NCI-H1694 (cell line): ENCODE results near the gene TEX19.
"Not testable (repeated sequence)": the region's sequence is repeated elsewhere in the genome, so short reads cannot be mapped to it uniquely, and the experiment has no call there.

Source experiments
- DNase-seq: peaks from one replicate; lab custom pipeline; 2025; lab: John Stamatoyannopoulos, UW

Gene TEX19

DNA sequence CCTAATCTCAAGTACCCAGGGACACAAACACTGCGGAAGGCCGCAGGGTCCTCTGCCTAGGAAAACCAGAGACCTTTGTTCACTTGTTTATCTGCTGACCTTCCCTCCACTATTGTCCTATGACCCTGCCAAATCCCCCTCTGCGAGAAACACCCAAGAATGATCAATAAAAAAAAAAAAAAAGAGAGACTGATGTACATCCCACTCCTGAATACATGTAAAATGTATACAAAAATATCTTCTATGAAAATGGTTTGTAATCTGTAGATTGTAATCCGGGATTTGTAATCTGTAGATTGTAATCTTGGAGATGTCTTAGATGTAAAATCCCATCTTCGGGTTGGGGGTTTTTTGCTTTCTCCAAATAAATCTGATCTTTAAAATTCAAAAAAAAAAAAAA lies 18.2 kb downstream of the TEX19 start:
- DNase-seq: not testable (repeated sequence)

DNA sequence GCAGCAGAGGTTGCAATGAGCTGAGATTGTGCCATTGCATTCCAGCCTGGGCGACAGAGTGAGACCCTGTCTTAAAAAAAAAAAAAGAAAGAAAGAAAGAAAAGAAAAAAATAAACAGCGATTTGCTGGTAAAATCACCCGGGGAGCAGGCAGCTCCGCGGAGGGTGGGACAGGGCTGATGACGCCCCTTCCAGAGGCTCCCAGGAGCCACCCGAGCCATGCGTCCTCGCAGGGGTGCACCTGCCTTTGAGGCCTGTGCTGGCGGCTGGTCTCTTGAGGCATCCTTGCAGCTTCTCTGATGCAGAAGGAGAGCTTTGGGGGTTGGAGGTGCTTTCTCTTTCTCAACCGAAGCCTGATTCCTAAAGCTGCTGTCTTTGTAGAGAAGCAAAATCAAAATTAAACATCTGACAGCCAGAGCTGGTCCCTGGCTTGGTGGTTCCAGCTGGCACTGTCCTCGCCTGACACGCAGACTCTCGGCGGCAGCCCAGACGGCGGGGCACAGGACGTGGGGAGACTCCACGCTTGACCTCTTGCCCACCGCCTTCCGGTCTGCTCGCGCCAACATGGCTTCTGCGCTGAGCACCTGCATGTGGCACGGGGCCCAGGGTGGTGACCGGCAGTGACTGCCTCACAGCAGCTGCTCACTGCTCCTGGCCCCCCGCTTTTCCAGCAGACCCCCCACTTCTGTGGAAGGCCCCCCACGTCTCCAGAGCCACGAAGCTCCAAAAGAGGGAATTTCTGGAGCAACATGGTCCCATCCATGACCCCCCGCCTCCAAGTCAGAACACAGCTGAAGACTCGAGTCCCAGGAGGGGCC lies 19.1 kb downstream of the TEX19 start:
- no peak for DNase-seq

DNA sequence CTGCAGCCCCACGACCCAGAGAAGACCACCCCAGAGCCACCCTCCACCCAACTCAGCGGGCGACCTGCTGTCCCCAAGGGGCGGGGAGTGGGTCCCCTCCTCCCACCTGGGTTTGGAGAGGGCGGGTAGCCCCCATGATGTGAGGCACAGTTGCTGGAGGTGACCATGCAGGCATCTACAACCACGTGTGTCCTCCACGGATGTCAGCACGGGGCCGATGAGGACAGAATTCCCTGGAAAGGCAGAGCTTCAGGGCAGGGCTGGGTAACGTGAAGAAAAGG lies 19.6 kb downstream of the TEX19 start:
- DNase-seq: no peak

DNA sequence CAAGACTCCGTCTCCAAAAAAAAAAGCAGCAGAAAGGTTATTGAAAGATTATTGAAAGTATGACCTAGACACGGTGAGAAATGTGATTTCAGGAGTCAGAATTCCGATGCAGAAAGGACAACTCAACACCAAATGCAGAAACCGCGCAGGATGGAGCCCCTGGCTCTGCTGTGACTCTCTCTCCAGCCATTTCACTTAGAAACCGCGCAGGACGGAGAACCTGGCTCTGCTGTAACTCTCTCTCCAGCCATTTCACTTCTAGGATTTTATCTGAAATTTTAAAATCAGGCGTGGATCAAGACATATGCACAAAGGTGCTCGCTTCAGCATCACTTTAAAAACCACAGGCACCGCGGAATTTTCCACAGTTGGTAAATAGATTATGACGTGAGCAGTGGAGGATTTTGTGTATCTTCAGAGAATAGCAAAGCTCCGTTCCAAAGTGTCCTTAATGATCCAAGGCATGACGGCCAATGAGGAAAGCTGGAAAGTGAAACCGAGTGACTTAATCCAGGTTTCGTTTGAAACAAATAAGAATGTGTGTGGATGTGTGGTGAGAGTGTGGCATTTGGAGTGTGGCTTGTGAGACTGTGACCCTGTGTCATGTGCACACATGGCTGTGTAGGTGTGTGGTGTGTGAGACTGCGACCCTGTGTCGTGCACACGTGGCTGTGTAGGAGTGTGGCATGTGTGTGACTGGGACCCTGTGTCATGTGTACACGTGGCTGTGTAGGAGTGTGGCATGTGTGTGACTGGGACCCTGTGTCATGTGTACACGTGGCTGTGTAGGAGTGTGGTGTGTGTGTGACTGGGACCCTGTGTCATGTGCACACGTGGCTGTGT lies 22.0 kb downstream of the TEX19 start:
- no peak for DNase-seq

DNA sequence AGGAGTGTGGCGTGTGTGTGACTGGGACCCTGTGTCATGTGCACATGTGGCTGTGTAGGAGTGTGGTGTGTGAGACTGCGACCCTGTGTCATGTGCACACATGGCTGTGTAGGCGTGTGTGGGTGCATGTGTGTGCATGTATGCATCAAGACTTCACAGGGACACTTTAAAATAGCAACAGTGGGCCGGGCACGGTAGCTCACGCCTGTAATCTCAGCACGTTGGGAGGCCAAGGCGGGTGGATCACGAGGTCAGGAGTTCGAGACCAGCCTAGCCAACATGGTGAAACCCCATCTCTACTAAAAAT lies 22.6 kb downstream of the TEX19 start:
- not testable (repeated sequence) for DNase-seq

DNA sequence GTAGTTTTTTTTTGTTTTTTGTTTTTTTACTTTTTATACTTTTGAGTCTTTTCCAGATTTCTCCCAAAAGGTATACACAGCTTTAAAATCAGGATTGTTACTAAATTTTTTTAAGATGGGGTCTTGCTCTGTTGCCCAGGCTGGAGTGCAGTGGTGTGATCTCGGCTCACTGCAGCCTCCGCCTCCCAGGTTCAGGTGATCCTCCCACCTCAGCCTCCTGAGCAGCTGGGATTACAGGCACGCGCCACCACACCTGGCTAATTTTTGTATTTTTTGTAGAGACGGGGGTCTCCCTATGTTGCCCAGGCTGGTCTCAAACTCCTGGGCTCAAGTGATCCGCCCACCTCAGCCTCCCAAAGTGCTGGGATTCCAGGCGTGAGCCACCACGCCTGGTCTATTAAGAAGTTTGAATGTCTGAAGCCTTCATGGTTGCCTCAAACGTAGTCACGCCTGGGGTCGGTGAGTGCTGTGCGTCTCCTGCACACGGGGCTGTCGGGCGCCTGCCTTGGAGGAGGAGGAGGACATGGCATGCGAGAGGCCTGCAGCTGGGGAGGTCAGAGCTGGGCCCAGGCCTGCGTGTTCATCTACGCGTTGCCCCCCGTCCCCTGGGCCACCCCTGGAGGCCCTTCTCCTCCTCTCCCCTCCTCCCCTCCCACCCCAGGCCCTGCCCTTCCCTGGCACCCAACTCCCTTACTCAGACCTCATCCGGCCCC lies 23.3 kb downstream of the TEX19 start:
- DNase-seq: not testable (repeated sequence)

DNA sequence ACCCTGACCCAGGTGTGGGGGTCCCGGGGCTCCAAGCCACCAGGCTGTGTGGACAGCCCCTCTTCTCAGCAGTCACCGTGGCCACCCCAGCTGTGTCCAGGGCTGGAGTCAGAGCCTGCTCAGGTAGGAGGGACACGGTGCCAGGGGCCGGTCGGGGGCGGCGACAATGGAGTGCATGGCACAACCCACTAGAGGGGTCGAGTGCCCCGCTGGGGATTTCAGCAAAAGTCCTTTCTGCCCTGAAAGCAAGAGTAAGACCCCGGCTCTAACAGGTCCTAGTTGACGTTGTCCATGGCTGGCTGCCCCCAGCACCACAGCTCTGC lies 23.8 kb downstream of the TEX19 start:
- DNase-seq: no peak

DNA sequence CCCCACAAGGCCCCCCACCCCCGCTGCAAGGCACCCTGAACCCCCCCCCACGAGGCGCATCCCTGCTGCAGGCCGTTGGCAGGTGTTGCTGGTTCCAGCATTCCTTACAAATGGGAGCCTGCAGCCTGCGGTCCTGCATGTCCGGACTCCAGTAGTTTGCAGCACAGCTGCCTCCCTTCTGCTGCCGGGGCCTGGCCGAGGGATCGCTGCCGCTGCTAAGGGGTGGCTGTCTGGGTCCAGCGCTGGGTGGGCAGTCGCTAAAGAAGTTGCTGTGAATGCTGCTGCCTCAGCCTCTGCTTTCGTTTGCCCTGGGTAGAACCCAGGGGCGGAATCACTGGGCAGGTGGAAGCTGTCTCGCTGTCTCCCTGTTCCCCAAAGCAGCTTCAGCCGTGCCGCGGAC lies 24.4 kb downstream of the TEX19 start:
- DNase-seq: no peak

DNA sequence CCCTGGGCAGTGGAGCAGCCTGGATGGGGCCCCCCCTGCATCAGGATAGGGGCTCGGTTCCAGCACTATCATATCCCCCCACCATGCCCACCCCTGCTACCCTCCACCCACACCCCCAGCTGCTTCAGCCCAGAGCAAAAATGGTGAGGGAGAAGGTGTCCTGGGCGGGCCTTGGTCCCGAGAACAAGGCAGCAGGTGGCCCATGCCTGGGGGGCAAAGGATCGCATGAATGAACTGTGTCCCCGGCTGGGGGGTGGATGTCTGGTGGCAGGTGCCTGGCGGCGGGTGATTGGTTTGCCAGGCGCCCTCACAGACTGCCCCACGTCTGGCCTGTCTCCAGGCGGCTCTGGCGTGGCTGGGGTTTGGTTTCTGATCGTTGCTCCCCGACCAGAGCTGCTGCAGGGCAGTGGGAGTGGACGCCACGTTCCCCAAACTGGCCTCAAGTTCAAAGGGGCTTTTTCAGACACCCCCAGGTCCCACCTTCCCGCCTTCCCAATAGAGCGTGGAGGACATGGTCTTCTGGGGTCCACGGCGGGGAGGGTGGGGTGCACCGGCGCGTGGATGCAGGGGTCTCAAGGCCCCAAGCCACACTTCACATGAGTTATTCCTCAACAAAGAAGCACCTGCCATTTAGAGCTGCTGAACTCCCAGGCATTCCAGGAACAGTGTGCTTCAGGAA lies 25.1 kb downstream of the TEX19 start:
- DNase-seq: peak; percentile 59

DNA sequence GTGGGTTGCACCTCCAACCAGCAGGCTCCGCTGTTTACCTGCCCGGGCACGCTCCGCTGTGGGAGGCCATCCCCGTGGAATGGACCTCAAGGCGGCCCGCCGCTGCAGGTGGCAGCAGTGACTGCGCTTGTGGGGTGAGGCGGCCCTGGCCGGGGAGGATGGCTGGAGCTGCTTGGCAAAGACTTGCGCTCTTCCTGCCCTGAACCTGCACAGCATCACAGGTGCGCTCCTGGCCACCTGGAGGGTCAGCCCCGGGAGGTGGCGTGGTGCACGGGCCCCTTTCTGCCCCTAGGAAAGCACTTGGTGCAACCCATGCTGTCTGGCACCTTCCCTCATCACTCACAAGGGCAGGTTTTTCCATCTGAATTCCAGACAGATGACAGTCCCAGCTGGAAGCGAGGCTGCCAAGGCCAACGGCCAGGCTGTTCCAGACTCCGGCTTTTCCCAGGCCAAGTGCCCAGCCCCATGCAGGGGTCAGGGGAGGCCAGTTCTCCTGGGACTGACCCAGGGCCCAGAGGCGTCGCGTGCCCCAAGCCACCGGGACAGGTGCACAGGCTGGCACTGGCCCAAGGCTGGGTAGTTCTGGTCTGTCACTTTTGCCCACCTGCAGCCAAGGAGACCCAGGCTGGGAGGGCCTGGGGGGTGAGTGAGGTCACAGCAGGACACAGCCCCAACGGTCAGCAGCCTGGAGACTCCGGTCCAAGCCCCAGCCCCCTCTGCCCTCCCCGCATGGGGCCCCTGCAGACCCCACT lies 25.9 kb downstream of the TEX19 start:
- DNase-seq: peak; percentile 42

DNA sequence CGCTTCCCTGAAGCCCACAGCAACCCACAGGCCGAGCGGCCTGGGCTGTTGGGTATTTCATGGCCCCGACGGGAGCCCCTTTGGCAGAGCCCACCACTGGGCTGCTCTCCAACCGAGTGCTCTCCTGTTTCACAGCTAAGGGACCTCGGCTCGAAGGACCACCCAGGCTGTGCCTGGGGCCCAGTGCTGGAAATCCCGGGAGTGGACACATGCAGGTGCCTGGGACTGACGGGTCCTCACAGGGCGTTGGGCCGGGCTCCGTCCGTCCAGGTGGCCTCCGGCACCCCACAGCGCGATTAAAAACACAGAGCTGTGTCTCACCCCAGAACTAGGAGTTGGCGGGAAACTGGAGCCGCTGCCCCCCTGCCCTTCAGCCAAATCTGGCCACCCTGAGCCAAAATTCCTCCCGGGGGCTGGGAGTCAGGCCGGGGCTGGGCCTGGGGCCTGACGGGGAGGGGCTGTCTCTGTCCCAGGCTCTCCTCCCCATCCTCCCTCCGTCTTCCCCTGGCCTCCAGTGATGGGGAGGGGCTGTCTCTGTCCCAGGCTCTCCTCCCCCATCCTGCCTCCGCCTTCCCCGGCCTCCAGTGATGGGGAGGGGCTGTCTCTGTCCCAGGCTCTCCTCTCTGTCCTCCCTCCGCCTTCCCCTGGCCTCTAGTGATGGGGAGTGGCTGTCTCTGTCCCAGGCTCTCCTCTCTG lies 26.7 kb downstream of the TEX19 start:
- DNase-seq: no peak

DNA sequence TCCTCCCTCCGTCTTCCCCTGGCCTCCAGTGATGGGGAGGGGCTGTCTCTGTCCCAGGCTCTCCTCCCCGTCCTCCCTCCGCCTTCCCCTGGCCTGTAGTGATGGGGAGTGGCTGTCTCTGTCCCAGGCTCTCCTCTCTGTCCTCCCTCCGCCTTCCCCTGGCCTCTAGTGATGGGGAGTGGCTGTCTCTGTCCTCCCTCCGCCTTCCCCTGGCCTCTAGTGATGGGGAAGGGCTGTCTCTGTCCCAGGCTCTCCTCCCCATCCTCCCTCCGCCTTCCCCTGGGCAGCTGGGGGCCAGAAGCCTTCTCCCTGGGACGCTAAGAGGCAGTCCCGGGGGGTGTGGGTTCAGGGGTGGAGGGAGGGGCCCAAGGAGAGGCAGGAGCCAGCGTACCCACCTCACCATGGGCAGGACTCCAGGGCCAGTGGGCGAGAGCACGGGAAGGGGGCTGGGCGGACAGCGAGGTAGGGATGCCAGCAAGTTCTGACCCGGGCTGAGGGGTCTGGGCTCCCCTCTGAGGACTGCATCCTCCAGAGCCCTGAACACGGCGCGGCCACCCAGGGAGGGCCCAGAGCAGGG lies 27.3 kb downstream of the TEX19 start:
- no peak for DNase-seq

DNA sequence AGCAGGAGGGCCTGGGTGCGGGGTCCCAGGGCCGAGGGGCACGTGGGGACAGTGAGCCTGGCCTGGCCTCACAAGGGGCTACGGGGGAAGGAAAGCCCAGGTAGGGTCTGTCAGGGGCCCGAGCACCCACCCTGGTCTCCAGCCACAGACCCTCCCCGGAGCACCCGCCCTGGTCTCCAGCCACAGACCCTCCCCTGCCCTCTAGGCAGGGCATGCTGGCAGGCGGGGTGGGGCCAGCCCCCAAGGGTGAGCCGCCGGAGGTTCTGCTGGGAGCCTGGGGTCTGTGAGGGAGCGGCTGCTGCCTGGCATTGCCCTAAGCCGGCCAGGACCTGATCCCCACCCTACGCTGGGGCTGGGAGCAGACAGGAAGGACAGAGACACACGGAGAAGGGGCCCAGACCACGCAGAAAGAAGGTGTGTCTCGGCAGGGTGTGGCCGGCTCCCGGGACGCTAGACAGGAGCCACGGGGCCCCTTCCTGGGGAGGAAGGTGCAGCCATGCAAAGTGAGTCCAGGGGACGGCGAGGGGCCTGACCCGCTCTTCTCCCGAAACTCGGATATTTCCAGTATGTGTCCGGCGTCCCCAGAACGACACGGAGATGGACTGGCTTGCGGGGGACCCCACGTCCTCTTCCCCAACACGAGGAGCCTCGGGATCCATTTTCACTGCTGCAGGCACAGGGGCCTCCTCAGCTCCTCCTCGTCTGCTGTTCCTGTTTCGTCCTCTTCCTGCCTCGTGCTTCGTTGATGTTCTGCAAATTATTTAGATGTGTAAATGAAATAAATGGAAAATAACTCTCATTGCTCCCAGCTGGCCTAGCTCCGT lies 28.0 kb downstream of the TEX19 start:
- DNase-seq: no peak

DNA sequence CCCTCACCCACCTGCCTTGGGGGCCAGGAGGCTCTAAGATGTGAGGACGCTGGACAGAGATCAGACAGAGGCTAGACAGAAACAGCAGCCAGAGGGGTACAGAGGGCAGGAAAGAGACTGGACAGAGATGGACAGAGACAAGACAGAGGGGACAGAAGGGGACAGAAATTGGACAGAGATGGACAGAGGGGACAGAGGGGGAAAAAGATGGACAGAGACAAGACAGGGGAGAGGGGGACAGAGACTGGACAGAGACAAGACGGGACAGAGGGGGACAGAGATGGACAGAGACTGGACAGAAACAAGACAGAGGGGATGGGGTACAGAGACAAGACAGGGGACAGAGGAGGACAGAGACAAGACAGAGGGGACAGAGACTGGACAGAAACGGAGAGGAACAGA lies 28.7 kb downstream of the TEX19 start:
- no peak for DNase-seq

DNA sequence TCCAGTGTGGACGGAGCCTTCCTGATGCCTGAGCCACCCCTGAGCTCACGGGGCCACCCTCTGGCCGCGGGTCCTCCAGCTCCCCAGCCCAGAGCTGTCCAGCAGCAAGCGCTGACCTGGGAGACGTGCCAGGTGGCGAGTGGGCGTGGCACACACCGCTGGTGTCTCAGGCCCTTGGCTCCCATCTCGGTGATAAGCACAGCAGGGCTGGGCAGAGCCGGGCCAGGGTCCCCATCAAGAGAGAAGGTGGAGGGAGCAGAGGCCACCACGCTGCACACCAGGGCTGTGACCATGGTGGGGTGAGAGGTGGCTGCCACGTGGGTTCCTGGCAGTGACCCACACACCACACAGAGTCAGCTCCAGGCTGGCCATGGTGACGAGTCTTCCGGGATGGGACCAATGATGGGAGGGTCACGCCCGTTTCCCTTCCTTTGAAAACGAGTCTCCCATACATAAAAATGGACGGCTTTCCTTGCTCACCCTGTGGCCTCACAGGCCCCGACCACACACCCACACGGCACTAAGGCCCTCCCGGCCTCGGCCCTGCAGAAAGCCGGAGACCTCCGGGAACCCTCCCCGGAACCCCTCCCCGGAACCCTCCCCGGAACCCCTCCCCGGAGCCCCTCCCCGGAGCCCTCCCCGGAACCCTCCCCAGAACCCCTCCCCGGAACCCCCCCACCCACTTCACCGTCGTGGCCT lies 29.3 kb downstream of the TEX19 start:
- DNase-seq: no peak

DNA sequence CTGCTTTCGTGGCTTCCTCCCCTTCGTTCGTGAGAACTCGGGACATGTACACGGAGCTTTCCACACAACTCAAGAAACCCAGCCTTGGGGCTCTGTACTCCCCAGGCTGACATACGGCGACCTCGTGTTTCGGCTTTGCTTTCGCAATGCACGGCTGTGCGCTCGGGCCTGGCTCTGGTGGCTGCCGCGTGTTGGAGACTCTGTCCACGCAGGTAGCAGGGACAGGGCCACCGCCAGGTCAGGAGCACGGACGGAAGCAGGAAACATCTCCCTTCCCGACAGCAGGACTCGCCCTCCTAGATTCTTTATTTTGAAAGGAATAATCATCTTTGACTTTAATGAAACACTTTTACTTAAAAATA lies 29.9 kb downstream of the TEX19 start:
- DNase-seq: no peak

DNA sequence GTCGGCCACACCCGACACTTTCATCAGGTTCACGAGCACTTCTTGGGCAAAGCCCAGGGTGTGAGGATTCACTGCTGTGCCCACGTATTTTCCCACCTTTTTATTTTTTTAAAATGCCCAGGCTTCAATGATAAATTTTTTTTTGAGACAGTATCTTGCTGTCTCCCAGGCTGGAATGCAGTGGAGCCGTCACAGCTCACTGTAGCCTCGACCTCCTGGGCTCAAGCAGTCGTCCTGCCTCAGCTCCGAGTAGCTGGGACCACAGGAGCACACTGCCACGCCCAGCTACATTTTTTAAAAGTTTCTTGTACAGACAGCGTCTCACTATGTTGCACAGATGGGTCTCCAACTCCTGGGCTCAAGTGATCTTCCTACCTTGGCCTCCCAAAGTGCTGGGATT lies 30.3 kb downstream of the TEX19 start:
- no peak for DNase-seq

DNA sequence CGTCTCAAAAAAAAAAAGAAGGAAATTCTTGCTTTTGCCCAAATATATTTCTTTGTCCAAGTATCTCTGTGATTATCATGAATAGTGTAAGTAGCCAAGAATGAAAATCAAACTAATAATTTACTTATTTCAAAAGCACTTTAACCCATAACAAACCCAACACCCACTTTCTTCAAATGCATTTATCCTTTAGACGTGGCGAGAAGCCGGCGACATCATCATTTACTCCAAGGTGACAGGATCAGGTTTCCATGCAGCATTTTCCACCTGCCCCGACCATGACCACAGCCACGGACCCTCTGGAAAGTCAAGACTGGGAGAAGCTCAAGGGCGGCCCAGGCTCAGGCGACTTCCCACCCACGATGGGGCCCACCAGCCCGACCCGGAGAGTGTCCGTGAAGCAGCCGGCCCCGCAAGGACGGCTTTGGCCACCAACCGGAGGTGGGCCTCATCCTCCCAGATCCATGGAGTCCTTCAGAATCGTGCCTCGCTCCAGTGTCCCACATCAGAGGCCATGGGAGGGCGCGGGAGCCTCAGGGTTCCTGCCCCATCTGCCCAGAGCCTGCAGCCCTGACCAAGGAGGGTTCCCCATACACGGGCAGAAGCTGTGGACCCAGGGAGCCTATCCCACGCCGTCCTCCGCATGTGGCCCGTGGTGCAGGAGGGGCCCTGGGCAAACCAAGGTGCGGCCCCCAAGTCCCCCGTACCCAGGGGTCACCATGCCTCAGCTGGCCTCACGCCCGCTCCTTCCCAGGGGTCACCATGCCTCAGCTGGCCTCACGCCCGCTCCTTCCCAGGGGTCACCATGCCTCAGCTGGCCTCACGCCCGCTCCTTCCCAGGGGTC lies 31.2 kb downstream of the TEX19 start:
- no peak for DNase-seq
